GM13977 (cell line): ENCODE data around the gene NR4A1.

ENCODE experiments used
- DNase-seq: peaks from one replicate; pipeline ENCODE4 v3.0.0; 2012; ENCODE audit warnings: low spot score
- CTCF ChIP-seq: IDR thresholded peaks from 2 replicates; pipeline ENCODE4 v1.5.1; 2012; ENCODE audit warnings: mild to moderate bottlenecking, control low read depth; ENCODE audit not compliant: insufficient read depth; ENCODE audit errors: extremely low read depth, missing control alignments
- in situ Hi-C: fragments of 300-500 bp; cut with MboI; formaldehyde crosslinking; loops from one replicate; pipeline ENCODE4 v1.12.0; 2022; ENCODE audit warnings: low sequenced_read_pairs, low pct_unique_long_range_greater_than_20kb, mixed read lengths, inconsistent platforms; ENCODE audit not compliant: unreplicated experiment

NR4A1 gene

GRCh38 chr12:52058631-52059361 is 7.6 kb downstream of the NR4A1 start:
- in situ Hi-C loops: no loop called here
- TF ChIP-seq CTCF: no peak
- no peak for DNase-seq

GRCh38 chr12:52059582-52060497 is 8.6 kb downstream of the NR4A1 start:
- in situ Hi-C loops: no loop called here
- no peak for TF ChIP-seq CTCF
- DNase-seq: no peak

GRCh38 chr12:52060498-52061177 is 9.4 kb downstream of the NR4A1 start:
- no peak for DNase-seq
- in situ Hi-C loops: no loop called here
- TF ChIP-seq CTCF: no peak

- TF ChIP-seq CTCF: no peak
- in situ Hi-C loops: no loop called here
- no peak for DNase-seq
Measured at GRCh38 chr12:52061470-52062166, 10.4 kb downstream of the NR4A1 start.

- TF ChIP-seq CTCF: no peak
- in situ Hi-C loops: no loop called here
- no peak for DNase-seq
Measured at GRCh38 chr12:52062167-52063081, 11.2 kb downstream of the NR4A1 start.
